GM03348 (cell line): ENCODE data around the gene UTY.

Experiments used
- DNase-seq: peaks from one replicate; pipeline ENCODE4 v3.0.0; 2012; ENCODE audit warnings: low spot score

Gene UTY

DNA sequence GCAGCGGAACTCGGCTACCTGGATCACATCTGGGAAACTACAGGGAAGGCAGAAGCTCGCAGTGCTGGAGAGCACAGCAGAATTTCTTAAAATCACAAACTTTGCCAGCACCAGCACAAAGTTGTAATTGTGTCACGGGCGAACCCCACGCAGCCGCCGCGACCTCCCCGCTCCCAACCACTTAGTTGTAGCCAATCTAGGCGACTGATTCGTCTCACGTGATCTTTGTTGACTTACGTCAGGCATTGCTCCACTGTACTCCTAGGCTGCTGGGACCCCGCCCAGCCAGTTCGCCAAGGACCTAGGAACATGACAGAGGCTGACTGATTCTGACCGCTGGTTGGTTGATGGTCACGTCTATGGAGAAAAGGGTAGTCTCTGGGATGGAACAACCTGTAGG lies at the start of gene UTY:
Gene UTY (minus strand): TSS at position 206 of the 400 bp plus-strand sequence. CDS start 368 bp downstream, outside the sequence.
- peak; percentile 83 for DNase-seq

- no peak for DNase-seq
Observed at GRCh38 chrY:13520474-13520873, 40.6 kb upstream of the UTY start.

- DNase-seq = no peak
Observed at GRCh38 chrY:13501215-13501614, 21.4 kb upstream of the UTY start.

DNA sequence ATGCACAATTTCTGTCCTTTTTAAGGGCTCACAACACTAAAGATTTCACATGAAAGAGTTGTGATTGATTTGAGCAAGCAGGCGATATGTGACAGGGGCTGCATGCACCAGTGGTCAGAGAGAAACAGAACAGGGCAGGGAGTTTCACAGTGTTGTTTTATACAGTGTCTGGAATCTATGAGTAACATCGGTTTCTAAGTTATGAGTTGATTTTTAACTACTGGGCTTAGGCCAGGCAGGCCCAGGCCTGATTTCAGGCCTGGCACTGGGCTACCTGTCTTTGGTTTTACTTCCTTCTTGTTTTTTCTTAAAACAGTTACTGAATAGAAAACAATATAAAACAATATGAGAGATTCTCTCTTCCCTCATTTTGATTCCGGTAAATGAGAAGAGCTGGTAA lies 13.9 kb upstream of the UTY start:
- DNase-seq = no peak

GRCh38 chrY:13492408-13492807 lies 12.6 kb upstream of the UTY start:
- no peak for DNase-seq

DNA sequence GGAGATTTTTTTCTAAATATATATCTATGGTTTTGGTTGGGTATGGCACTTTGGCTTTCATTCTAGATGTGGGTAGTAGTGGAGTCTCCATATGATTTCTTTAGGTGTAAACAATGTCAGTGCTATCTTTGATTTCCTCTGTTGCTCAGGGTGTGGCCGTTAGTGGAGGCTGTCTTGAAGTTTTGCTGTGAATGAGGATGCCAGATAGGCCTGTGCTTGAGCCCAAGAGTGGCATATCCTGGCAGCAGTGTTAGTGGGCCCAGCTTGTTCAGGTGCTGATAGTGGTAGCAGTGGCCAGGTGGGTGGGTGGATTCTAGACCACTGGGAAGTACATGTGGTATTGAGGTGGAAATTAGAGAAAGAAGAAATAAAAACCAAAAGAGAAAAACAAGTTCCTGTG lies 8.9 kb upstream of the UTY start:
- no peak for DNase-seq

- peak; percentile 20 for DNase-seq
Observed at GRCh38 chrY:13479121-13479711, 617 bp downstream of the UTY start.

GRCh38 chrY:13478126-13478785 lies 1.6 kb downstream of the UTY start:
- DNase-seq = peak; percentile 72

DNA sequence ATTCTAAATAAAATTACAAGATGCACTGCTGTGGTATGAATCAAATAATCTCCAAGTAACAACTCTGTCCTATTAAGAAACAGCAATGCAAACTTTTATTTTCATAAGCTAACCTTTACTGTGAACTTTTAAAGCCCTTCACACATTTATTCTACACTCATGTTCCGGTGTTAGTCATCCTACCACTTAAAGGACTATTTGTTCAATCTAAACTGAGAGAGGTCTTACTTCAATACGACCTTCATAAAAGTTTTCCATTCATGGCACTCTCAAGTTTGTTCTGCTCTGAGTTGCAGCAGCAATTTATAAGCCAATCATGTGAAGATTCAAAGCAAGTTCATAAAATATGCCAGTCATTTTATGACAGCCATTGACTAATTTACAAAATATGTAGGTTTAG lies 4.8 kb downstream of the UTY start:
- DNase-seq = no peak

- DNase-seq = no peak
Observed at GRCh38 chrY:13451572-13451971, 28.3 kb downstream of the UTY start.

GRCh38 chrY:13450596-13451130 lies 29.2 kb downstream of the UTY start:
- no peak for DNase-seq

DNA sequence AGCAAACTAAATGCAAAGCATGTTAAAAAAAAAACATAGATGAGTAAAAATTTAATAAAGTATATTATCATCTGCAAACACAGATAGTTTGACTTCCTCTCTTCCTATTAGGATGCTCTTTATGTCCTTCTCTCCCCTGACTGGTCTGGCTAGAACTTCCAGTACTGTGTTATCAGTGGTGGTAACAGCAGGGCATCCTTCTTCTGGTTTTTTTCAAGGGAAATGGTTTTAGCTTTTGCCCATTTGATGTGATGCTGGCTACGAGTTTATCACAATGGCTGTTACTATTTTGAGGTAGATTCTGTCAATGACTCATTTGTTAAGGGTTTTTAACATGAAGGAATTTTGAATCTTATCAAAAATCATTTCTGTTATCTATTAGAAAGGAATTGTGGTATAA lies 34.3 kb downstream of the UTY start:
- no peak for DNase-seq

DNA sequence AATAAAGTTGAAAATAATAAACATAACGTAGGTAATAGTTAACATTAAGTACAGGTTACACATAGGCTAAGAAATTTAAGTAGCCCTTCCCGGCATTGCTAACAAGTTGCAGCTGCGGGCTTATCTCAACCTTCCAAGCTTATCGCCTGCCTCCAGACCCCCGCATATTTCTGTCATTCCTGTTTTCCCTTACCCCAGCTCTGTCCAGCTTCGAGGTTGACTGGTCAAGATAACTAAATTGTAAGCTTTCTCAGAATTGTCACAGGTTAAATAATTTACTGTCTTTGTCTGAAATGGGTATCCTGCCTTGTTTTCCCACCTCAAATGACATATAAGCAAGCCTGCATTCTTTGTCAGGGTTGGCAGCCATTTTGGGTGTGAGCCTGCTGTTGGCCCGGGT lies 36.7 kb downstream of the UTY start:
- DNase-seq = no peak

- DNase-seq = peak; percentile 1
Observed at GRCh38 chrY:13440811-13441210, 39.0 kb downstream of the UTY start.

- DNase-seq = peak; percentile 15
Observed at GRCh38 chrY:13435968-13436937, 43.6 kb downstream of the UTY start.

DNA sequence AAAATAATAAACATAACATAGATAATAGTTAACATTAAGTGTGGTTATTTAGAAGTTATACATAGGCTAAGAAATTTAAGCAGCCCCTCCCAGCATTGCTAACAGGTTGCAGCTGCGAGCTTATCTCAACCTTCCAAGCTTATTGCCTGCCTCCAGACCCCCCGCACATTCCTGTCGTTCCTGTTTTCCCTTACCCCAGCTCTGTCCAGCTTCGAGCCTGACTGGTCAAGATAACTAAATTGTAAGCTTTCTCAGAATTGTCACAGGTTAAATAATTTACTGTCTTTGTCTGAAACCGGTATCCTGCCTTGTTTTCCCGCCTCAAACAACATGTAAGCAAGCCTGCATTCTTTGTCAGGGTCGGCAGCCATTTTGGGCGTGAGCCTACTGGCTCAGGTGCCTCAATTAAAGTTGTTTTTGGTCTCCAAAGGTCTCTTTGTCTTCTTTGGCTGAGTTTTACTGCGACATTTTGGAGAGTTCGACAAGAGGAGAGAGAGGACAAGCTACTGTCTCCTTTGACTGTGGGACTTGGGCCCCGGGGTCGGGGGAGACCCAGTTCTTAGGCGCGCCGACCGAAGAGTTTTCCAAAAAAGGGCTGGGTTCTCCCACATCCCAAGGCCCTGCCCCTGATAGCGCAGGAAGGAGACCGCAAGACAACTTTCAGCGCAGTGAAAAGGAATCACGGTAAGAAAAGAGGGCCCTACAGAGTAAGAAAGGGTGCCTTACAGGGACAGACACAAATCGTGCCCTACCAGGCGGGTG lies 44.4 kb downstream of the UTY start:
- no peak for DNase-seq

GRCh38 chrY:13432293-13433025 lies 47.4 kb downstream of the UTY start:
- DNase-seq = no peak

DNA sequence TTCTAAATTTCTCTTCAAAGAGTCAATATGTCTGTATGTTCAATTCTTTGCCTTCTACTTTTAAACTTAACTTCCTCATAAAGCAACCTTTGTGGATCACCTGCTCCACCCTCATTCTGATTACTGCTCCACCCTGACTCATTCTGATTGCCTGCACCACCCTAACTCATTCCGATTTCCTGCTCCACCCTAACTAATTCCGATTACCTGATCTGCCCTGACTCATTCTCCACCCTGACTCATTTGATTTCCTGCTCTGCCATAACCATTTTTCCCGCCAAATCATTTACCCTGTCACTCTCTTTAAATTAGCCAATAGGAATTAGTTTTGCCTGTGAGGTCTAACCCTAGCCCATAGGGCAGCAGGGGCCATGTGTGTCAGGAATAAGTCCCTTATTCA lies 50.3 kb downstream of the UTY start:
- no peak for DNase-seq

DNA sequence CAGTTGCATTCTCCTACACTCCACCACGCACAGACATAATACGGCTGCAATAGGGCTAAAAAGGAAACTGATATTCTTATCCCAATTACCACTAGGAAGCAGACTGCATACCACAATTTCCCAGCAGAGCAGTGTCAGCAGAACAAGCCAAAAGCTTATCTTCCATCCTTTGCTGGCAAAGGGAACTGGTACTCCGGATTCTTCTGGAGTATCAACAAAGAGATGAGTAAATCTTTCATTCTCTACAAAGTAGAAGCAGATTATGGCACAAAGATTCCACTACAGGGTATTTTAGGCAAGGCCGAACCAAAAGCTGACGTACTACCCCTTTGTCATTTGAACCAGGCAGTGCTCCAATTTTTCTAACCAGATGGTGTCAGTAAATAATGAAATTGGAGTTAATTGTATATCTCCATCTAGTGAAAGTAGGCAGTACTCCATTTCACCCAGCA lies 56.5 kb downstream of the UTY start:
- DNase-seq = peak; percentile 41

DNA sequence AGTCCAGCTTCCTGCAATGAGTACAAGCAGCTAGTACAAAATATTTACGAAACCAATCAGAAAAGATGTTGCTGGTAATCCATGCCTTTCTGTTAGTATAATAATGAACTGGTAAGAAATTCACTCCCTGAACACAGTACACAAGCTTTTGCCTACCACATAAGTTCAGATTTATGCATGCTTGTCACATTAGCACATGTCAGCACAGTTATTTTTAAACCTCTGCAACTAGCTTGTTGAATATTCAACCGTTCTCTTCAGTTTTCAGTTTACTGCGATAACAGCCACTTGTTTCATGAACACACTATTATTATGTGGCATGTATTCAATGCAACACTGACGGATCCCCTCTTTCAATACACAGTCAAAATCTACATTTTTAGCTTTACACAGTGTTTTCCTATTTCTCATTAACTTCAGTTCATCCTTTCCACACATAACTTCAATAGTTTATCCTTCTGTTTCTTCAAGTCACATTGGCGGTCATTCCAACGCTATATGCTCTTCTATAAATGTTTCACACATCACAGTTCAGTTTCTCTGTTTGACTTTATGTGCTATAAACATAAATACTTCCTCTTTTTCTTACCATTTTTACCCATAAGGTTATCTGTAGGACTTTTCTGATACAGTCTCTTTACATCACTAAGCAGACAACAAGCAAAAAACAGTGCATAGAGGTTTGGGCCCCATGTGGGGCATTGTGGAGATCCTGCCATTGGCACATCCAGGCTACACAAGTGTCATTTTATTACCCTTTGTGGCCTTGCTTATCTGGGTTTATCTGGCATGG lies 62.8 kb downstream of the UTY start:
- DNase-seq = no peak
